HPDE6-E6E7 (cell line): ENCODE measurements around the gene COPS9.

ENCODE experiments used
- DNase-seq: peaks from one replicate; pipeline ENCODE4 v3.0.0; 2011; ENCODE audit warnings: missing footprints; ENCODE audit errors: extremely low spot score

Gene COPS9

GRCh38 chr2:240111253-240111652, 24.9 kb downstream of the COPS9 start:
- DNase-seq, result no peak

GRCh38 chr2:240109386-240109785, 26.7 kb downstream of the COPS9 start:
- no peak for DNase-seq

- DNase-seq, result no peak
These were observed 28.7 kb downstream of the COPS9 start for GRCh38 chr2:240107477-240107796.

GRCh38 chr2:240106765-240107476, 29.2 kb downstream of the COPS9 start:
- DNase-seq, result no peak

- no peak for DNase-seq
These were observed 30.1 kb downstream of the COPS9 start for GRCh38 chr2:240105982-240106381.

GRCh38 chr2:240103136-240103535, 33.0 kb downstream of the COPS9 start:
- DNase-seq, result no peak

- no peak for DNase-seq
These were observed 37.8 kb downstream of the COPS9 start for GRCh38 chr2:240098349-240098748.

- DNase-seq, result no peak
These were observed 40.3 kb downstream of the COPS9 start for GRCh38 chr2:240095556-240096523.

- no peak for DNase-seq
These were observed 46.8 kb downstream of the COPS9 start for GRCh38 chr2:240089306-240089705.

- DNase-seq, result no peak
These were observed 49.5 kb downstream of the COPS9 start for GRCh38 chr2:240086563-240086962.
